PC-9 (cell line): ENCODE data around the gene DNAH6. TPM values are rescaled to one million over a fixed set of nuclear protein-coding genes. Genes with fewer than 3 reads are reported as not detected.

ENCODE experiments used
- BruUV-seq: library from RNA; stranded (reverse); fragments of 400-500 nt; replicated peaks from 2 replicates; lab custom pipeline; 2021; lab: Mats Ljungman, UMichigan
- CTCF ChIA-PET: fragments of 300-600 bp; sonication (Branson Sonifier 250); formaldehyde crosslinking; loops from one replicate; lab custom pipeline; 2022; ENCODE audit warnings: antibody characterized with exemption; lab: Charles Lee
- POLR2A ChIA-PET: fragments of 300-600 bp; sonication (Branson Sonifier 250); formaldehyde crosslinking; loops from one replicate; lab custom pipeline; 2022; ENCODE audit warnings: antibody characterized with exemption; ENCODE audit not compliant: unreplicated experiment; lab: Charles Lee
- DNase-seq, 2 experiments: peaks; one replicate each; pipeline versions ENCODE4 v3.0.0 to v3.0.0-alpha.2; 2015 to 2022; ENCODE audit warnings: mixed read lengths in 1 of 2
- H2AFZ ChIP-seq: fragments of 200-600 bp; sonication (generic); 2 replicates; pipeline ENCODE4 v1.8.1; 2017; ENCODE audit warnings: antibody characterized with exemption
- H3F3A ChIP-seq: fragments of 200-600 bp; sonication (generic); 2 replicates; pipeline ENCODE4 v1.8.1; 2017; ENCODE audit warnings: antibody characterized with exemption, mild to moderate bottlenecking, low read depth; ENCODE audit not compliant: insufficient read depth
- H3K27ac ChIP-seq: fragments of 200-600 bp; sonication (generic); 2 replicates; pipeline ENCODE4 v1.6.1; 2016; ENCODE audit warnings: mixed run types
- H3K27me3 ChIP-seq: fragments of 200-600 bp; sonication (generic); 2 replicates; pipeline ENCODE4 v1.6.1; 2016; ENCODE audit warnings: low read depth, mixed run types; ENCODE audit not compliant: insufficient read depth
- H3K36me3 ChIP-seq: fragments of 200-600 bp; sonication (generic); 2 replicates; pipeline ENCODE4 v1.6.1; 2016; ENCODE audit warnings: low read depth, mixed run types
- H3K4me1 ChIP-seq: fragments of 200-600 bp; sonication (generic); replicated peaks from 2 replicates; pipeline ENCODE4 v1.6.1; 2016; ENCODE audit warnings: mixed run types; ENCODE audit not compliant: insufficient read depth
- H3K4me2 ChIP-seq: fragments of 200-600 bp; sonication (generic); 2 replicates; pipeline ENCODE4 v1.6.1; 2017; ENCODE audit warnings: mixed run types
- H3K4me3 ChIP-seq: fragments of 200-600 bp; sonication (generic); 2 replicates; pipeline ENCODE4 v1.6.1; 2016; ENCODE audit warnings: mixed run types
- H3K79me2 ChIP-seq: fragments of 200-600 bp; sonication (generic); 2 replicates; pipeline ENCODE4 v1.6.1; 2017; ENCODE audit warnings: low read depth, mixed run types
- H3K9me2 ChIP-seq: fragments of 200-600 bp; sonication (generic); 2 replicates; pipeline ENCODE4 v1.8.1; 2017; ENCODE audit warnings: mild to moderate bottlenecking; ENCODE audit not compliant: insufficient read depth
- H3K9me3 ChIP-seq: fragments of 200-600 bp; sonication (generic); 2 replicates; pipeline ENCODE4 v1.8.1; 2016; ENCODE audit warnings: low read depth; ENCODE audit not compliant: insufficient read depth
- H4K20me1 ChIP-seq: fragments of 200-600 bp; sonication (generic); 2 replicates; pipeline ENCODE4 v1.8.1; 2017; ENCODE audit not compliant: insufficient read depth
- CTCF ChIP-seq: fragments of 200-600 bp; sonication (generic); conservative IDR thresholded peaks from 2 replicates; pipeline ENCODE4 v1.6.1; 2017; ENCODE audit warnings: mixed run types, antibody characterized with exemption, mild to moderate bottlenecking, moderate library complexity
- EZH2 ChIP-seq: fragments of 200-600 bp; sonication (generic); IDR thresholded peaks from 2 replicates; pipeline ENCODE4 v1.8.0; 2017; ENCODE audit warnings: antibody characterized with exemption, low read depth
- intact Hi-C: fragments of 100-400 bp; cut with micrococcal nuclease; formaldehyde crosslinking; loops from one replicate; pipeline ENCODE4 v1.10.0; 2022; ENCODE audit not compliant: unreplicated experiment
- total RNA-seq: library from RNA; stranded (reverse); gene quantifications from 2 replicates; pipeline ENCODE4 v1.2.3, GENCODE V29; 2021

DNAH6 gene
- total RNA-seq, 1 experiment from 2014 or later = not detected

GRCh38 chr2:84823788-84824187 is 307.5 kb downstream of the DNAH6 start:
- intact Hi-C loops = no loop called here
- H3K9me2 ChIP-seq = no peaks in the 10 kb centered on the region
- H3K27ac ChIP-seq = no peak overlapping the region
- H3K9me3 ChIP-seq = no peaks in the 10 kb centered on the region
- H3K4me2 ChIP-seq = no peak overlapping the region
- no peak overlapping the region for H3K4me3 ChIP-seq
- BruUV-seq = no TSS peak
- H3F3A ChIP-seq = no peaks in the 10 kb centered on the region
- CTCF ChIA-PET = no interaction called here
- no peak overlapping the region for H2AFZ ChIP-seq
- DNase-seq = no peak
- POLR2A ChIA-PET = no interaction called here
- H3K79me2 ChIP-seq = no peaks in the 10 kb centered on the region
- H3K36me3 ChIP-seq = no peaks in the 10 kb centered on the region
- TF ChIP-seq EZH2 (no peak), CTCF (no peak)
- H4K20me1 ChIP-seq = no peaks in the 10 kb centered on the region
- peaks cover 58% of the 10 kb centered on the region for H3K27me3 ChIP-seq
- H3K4me1 ChIP-seq = no peaks in the 10 kb centered on the region

DNA sequence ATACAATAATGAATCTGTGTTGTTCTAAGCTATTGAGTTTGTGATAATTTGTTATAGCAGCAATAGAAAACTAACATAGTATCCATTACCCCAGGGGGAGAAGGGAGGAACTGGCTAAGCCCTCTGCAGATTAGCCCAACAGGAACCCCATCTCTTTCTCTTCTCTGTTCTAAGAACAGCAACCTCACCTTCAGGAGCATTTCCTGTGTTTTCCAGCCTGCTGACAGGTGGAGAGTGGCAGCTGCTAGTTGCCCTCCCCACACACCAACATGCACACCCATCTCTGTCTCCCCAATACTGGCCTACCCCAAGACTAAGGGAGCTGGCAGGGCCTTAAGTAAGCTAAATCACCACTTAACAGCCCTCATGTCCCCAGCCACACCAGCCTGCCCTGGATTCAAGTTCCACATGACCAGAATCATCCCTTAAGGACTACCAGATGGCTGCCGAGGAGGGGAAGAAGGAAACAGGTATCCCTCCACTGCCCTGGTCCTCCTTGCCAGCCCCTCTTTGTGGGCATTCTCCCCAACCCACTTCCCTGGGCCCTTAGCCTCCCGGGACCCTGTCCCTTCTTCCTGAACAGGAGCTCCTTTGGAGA is 311.8 kb downstream of the DNAH6 start:
- Histone ChIP-seq H3F3A (no peaks in the 10 kb centered on the region), H3K36me3 (no peaks in the 10 kb centered on the region), H3K4me3 (no peak overlapping the region), H3K9me3 (no peaks in the 10 kb centered on the region), H3K9me2 (no peaks in the 10 kb centered on the region), H3K4me1 (no peaks in the 10 kb centered on the region), H3K27me3 (peaks cover 39% of the 10 kb centered on the region), H3K79me2 (no peaks in the 10 kb centered on the region), H3K27ac (no peak overlapping the region), H2AFZ (no peak overlapping the region), H4K20me1 (no peaks in the 10 kb centered on the region), H3K4me2 (no peak overlapping the region)
- DNase-seq = no peak
- POLR2A ChIA-PET = interaction anchor here (0.5 kb wide), 1 partner anchor 36 kb away, joined by 5 read pairs; no protein-coding TSS in a partner anchor
- TF ChIP-seq CTCF = no peak
- no peak for TF ChIP-seq EZH2
- intact Hi-C loops = no loop called here
- BruUV-seq = no TSS peak
- CTCF ChIA-PET = no interaction called here

DNA sequence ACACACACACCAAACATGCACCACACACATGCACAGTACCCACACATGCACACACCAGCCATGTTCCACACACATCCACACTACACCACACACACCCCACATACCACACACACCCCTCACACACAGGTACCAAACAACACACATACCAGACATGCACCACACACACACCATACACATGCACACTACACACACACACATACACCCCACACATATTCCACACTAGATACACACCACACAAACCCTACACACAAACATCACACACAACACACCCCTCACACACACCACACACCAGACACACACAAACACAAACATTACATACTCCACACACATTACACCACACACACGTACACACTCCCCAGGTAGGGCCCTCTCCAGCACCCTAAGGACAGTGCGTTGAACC is 313.4 kb downstream of the DNAH6 start:
- no TSS peak for BruUV-seq
- no peak overlapping the region for H3K27ac ChIP-seq
- no peaks in the 10 kb centered on the region for H3K9me2 ChIP-seq
- H3K79me2 ChIP-seq = no peaks in the 10 kb centered on the region
- H2AFZ ChIP-seq = no peak overlapping the region
- no peaks in the 10 kb centered on the region for H3K9me3 ChIP-seq
- H3K4me3 ChIP-seq = no peak overlapping the region
- no peak for DNase-seq
- no peaks in the 10 kb centered on the region for H3K4me1 ChIP-seq
- POLR2A ChIA-PET = no interaction called here
- CTCF ChIA-PET = no interaction called here
- H3F3A ChIP-seq = no peaks in the 10 kb centered on the region
- intact Hi-C loops = no loop called here
- TF ChIP-seq EZH2 (no peak), CTCF (no peak)
- no peaks in the 10 kb centered on the region for H3K36me3 ChIP-seq
- H3K4me2 ChIP-seq = no peak overlapping the region
- H4K20me1 ChIP-seq = no peaks in the 10 kb centered on the region
- peaks cover 35% of the 10 kb centered on the region for H3K27me3 ChIP-seq
